ENCODE data around the gene CGREF1.

Gene CGREF1

DNA sequence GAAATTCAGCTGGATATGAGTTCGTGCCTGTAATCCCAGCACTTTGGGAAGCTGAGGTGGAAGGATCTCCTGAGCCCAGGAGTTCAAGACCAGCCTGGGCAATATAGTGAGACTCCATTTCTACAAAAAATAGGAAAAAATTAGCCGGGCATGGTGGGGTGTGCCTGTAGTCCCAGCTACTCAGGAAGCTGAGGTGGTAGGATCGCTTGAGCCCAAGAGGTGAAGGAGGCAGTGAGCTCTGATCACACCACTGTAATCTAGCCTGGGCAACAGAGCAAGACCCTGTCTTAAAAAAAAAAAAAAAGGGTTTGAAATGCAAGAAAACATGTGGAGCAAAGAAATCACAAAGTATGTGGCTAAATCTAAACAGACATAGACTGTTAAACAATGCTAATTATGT is 9.8 kb downstream of the CGREF1 start:
- in situ Hi-C loops (cut with MboI; ENCODE audit: low pct_unique_long_range_greater_than_20kb, low sequenced_read_pairs, unreplicated experiment) = loop anchor here (10.0 kb wide), 1 partner anchor 176 kb away; the partner anchor contains the start of gene TRIM54
- DNase-seq (ENCODE audit: low spot score) = no peak
- TF ChIP-seq CTCF (IDR thresholded peaks at IDR 0.05; ENCODE audit: extremely low read depth, insufficient read depth, missing control alignments) = no peak

DNA sequence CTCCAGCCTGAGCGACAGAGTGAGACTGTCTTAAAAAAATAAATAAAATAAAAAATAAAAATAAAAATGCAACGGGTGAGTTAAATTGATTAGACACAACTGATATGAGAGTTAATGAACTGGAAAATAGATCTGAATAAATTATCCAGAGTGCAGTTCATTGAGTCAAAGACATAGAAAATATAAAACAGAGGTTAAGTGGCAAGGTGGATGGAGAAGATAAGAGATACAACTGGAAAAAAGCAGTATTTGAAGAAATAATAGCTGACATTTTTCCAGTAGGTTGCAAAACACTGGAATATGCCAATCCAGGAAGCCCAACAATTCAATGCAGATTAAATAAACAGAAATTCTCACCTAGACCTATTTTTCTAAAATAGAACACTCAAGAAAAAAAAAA is 10.7 kb downstream of the CGREF1 start:
- in situ Hi-C loops (cut with MboI; ENCODE audit: low pct_unique_long_range_greater_than_20kb, low sequenced_read_pairs, unreplicated experiment) = loop anchor here (10.0 kb wide), 1 partner anchor 177 kb away; the partner anchor contains the start of gene TRIM54

GRCh38 chr2:27105981-27106380 is 12.9 kb downstream of the CGREF1 start:
- in situ Hi-C loops (cut with MboI; ENCODE audit: low pct_unique_long_range_greater_than_20kb, low sequenced_read_pairs, unreplicated experiment) = loop anchor here (10.0 kb wide), 1 partner anchor 179 kb away; the partner anchor contains the start of gene TRIM54
- TF ChIP-seq CTCF (IDR thresholded peaks at IDR 0.05; ENCODE audit: extremely low read depth, insufficient read depth, missing control alignments) = no peak
- no peak for DNase-seq (ENCODE audit: low spot score)

More for the DNA sequence above, 10.7 kb downstream of the CGREF1 start:
- no peak for DNase-seq (ENCODE audit: low spot score)
- TF ChIP-seq CTCF (IDR thresholded peaks at IDR 0.05; ENCODE audit: extremely low read depth, insufficient read depth, missing control alignments) = no peak

- in situ Hi-C loops (cut with MboI; ENCODE audit: low pct_unique_long_range_greater_than_20kb, low sequenced_read_pairs, unreplicated experiment) = loop anchor here (10.0 kb wide), 1 partner anchor 182 kb away; the partner anchor contains the start of gene TRIM54
- no peak for TF ChIP-seq CTCF (IDR thresholded peaks at IDR 0.05; ENCODE audit: extremely low read depth, insufficient read depth, missing control alignments)
- no peak for DNase-seq (ENCODE audit: low spot score)
Observed at GRCh38 chr2:27102329-27102728, 16.6 kb downstream of the CGREF1 start.

GRCh38 chr2:27100036-27100435 is 18.9 kb downstream of the CGREF1 start:
- no peak for DNase-seq (ENCODE audit: low spot score)
- in situ Hi-C loops (cut with MboI; ENCODE audit: low pct_unique_long_range_greater_than_20kb, low sequenced_read_pairs, unreplicated experiment) = loop anchor here (10.0 kb wide), 1 partner anchor 185 kb away; the partner anchor contains the start of gene TRIM54
- TF ChIP-seq CTCF (IDR thresholded peaks at IDR 0.05; ENCODE audit: extremely low read depth, insufficient read depth, missing control alignments) = no peak

- no peak for DNase-seq (ENCODE audit: low spot score)
- no peak for TF ChIP-seq CTCF (IDR thresholded peaks at IDR 0.05; ENCODE audit: extremely low read depth, insufficient read depth, missing control alignments)
- in situ Hi-C loops (cut with MboI; ENCODE audit: low pct_unique_long_range_greater_than_20kb, low sequenced_read_pairs, unreplicated experiment) = no loop called here
Observed at GRCh38 chr2:27099334-27099955, 19.5 kb downstream of the CGREF1 start.
